Fibroblast of lung (primary cell): ENCODE results near the gene FGGY.

Source experiments
- CTCF ChIP-seq, 2 donors: IDR thresholded peaks in 1 of 2; conservative IDR thresholded peaks in 1 of 2; 1 replicate in 1 of 2; 2 replicates in 1 of 2; pipeline ENCODE4 v1.5.1; 2011 to 2012; ENCODE audit warnings: low read length in 2 of 2, control low read depth in 1 of 2, inconsistent platforms in 1 of 2, low read depth in 1 of 2, mild to moderate bottlenecking in 1 of 2
- EZH2 ChIP-seq: IDR thresholded peaks from 2 replicates; pipeline ENCODE4 v1.5.1; 2012; ENCODE audit warnings: low read length, control low read depth, mild to moderate bottlenecking; ENCODE audit errors: missing control alignments

- TF ChIP-seq CTCF (conservative IDR thresholded peaks at IDR 0.05 in 1 of 2, IDR thresholded peaks at IDR 0.05 in 1 of 2; ENCODE audit: low read depth in 1 of 2, low read length in 2 of 2) (no peak), EZH2 (no peak)
Observed at GRCh38 chr1:59685101-59685500, 388.2 kb downstream of the FGGY start.
